ENCODE results near the gene CDK16.

Gene CDK16

GRCh38 chrX:47230136-47230868 is 11.8 kb downstream of the CDK16 start:
- Histone ChIP-seq H3K36me3 (peaks cover 27 to 40% (median 37%) of the 10 kb centered on the region in 3 donors), H3K27ac (no peak overlapping the region), H3K9me3 (no peaks in the 10 kb centered on the region), H3K27me3 (no peaks in the 10 kb centered on the region), H3K4me1 (peaks cover 0 to 10% (median 2%) of the 10 kb centered on the region in 4 donors), H3K4me3 (no peak overlapping the region)
- intact Hi-C loops (cut with DNase I; ENCODE audit: low total_unique reads), result no loop called here
- TF ChIP-seq, protein P1, sequence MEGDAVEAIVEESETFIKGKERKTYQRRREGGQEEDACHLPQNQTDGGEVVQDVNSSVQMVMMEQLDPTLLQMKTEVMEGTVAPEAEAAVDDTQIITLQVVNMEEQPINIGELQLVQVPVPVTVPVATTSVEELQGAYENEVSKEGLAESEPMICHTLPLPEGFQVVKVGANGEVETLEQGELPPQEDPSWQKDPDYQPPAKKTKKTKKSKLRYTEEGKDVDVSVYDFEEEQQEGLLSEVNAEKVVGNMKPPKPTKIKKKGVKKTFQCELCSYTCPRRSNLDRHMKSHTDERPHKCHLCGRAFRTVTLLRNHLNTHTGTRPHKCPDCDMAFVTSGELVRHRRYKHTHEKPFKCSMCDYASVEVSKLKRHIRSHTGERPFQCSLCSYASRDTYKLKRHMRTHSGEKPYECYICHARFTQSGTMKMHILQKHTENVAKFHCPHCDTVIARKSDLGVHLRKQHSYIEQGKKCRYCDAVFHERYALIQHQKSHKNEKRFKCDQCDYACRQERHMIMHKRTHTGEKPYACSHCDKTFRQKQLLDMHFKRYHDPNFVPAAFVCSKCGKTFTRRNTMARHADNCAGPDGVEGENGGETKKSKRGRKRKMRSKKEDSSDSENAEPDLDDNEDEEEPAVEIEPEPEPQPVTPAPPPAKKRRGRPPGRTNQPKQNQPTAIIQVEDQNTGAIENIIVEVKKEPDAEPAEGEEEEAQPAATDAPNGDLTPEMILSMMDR (IDR thresholded peaks at IDR 0.05), result no peak
- DNase-seq, result no peak

DNA sequence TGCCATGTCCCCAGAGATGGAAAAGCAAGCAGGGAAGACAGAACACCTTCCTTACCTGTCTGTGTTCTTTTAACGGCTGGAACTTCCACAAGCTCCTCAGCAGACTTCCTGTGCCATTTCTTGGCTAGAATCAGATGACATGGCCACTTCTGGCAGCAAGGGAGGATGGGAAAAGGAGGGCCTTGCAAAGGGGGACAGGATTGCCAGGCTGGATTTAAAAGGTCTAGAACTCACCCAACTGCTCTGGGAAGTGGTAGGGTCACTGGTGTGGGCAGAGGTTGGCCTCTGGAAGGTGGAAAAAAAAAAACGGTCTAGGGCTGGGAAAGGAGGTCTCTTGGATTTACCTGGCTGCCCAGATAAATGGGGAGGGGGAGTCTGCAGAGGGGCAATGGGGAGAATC is 12.7 kb downstream of the CDK16 start:
- peaks cover 19 to 32% (median 29%) of the 10 kb centered on the region in 3 donors for H3K36me3 ChIP-seq
- DNase-seq, result no peak
- intact Hi-C loops (cut with DNase I; ENCODE audit: low total_unique reads), result no loop called here

DNA sequence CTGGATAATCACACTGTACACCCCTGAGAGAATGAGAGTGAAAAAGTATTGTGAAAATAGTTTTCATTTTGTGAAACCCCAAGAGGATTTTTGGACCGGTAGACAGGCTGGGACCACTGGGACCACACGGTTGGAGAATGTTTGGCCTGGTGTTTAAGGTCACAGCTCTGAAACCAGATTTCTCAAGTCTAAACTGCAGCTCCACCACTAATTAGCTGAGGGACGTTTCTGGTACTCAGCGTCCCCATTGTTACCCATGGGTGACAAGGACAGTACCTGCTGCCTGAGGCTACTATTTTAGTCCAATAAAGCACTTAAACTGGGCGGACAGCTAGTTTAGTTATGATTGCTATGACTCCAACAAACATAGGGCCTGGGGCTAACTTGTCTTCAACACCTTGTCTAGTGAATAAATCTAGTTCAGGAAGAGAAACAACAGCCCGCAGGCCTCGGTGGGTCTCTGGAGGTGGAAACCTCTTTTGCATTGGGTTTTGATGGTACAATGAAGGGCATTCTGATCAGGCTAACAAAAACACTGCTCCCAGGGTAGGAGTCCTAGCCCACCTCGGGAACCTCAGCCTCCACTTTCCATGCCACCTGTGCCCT is 13.8 kb downstream of the CDK16 start:
- Histone ChIP-seq H3K4me3 (peak overlapping the region; percentile 66 to 82), H3K27ac (peak overlapping the region; percentile 93 to 98), H3K4me1 (peaks cover 0 to 18% (median 5%) of the 10 kb centered on the region in 4 donors), H3K36me3 (peaks cover 9 to 20% (median 17%) of the 10 kb centered on the region in 3 donors), H3K9me3 (no peaks in the 10 kb centered on the region), H3K27me3 (no peaks in the 10 kb centered on the region)
- no peak for DNase-seq
- intact Hi-C loops (cut with DNase I; ENCODE audit: low total_unique reads), result no loop called here
- TF ChIP-seq, protein P1 (IDR thresholded peaks at IDR 0.05), result no peak

More for the DNA sequence above, 12.7 kb downstream of the CDK16 start:
- no peak overlapping the region for H3K4me3 ChIP-seq
- TF ChIP-seq, protein P1 (IDR thresholded peaks at IDR 0.05), result no peak
- H3K9me3 ChIP-seq, result no peaks in the 10 kb centered on the region
- no peaks in the 10 kb centered on the region for H3K27me3 ChIP-seq
- no peak overlapping the region for H3K27ac ChIP-seq
- peaks cover 0 to 14% (median 5%) of the 10 kb centered on the region in 4 donors for H3K4me1 ChIP-seq

GRCh38 chrX:47232803-47233332 is 14.4 kb downstream of the CDK16 start, which contains the start of gene USP11:
TSS of gene USP11 (plus strand) at chrX:47233009. CDS start at chrX:47233044, 35 bp downstream.
- no peaks in the 10 kb centered on the region for H3K27me3 ChIP-seq
- peaks cover 0 to 21% (median 5%) of the 10 kb centered on the region in 4 donors for H3K4me1 ChIP-seq
- peaks cover 9 to 17% (median 13%) of the 10 kb centered on the region in 3 donors for H3K36me3 ChIP-seq
- no peaks in the 10 kb centered on the region for H3K9me3 ChIP-seq
- peak in 1 of 2 donors; percentile 74 for DNase-seq
- peak within 1 kb of the TSS; percentile 66 to 82 for H3K4me3 ChIP-seq
- TF ChIP-seq, protein P1 (IDR thresholded peaks at IDR 0.05), result no peak
- peak within 1 kb of the TSS; percentile 93 to 98 for H3K27ac ChIP-seq
- intact Hi-C loops (cut with DNase I; ENCODE audit: low total_unique reads), result no loop called here

DNA sequence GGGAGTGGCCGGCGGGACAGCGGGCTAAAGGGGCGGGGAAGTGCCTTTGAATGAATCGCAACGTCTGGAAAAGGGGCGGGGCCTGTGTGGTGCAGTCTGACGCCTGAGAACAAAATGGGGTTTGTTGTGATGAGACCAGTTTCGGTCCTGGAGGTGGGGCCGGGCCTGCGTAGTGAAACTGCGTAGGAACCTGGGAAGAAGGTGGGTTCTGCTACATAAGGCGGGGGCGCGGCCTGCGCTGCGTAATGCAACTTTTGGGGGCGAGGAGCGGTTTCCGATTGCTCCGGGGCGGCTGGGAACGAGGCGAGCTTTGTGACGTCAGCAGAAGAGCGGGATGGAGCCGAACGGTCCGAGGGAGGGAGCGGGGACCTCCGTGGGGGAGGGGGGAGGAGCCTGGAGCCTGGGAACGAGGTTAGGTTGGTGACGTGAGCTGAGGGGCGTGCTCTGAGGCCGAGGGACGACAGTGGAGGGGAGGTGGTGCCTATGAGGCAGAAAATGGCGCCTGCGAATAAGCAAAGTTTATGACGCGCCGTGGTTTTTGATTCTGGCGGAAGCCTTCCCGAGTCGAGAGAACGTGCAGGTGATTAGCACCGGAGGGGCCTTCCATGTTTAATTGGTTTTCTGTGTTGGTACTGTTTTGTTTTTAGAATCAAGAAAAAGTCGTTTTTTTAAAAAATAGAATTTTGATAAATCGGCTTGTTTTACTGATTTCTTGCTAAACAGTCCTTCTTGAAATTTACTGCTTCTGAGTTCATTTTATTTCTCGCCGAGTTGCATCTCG is 15.0 kb downstream of the CDK16 start:
- Histone ChIP-seq H3K4me3 (peak overlapping the region; percentile 66 to 82), H3K36me3 (peaks cover 8 to 13% (median 8%) of the 10 kb centered on the region in 3 donors), H3K9me3 (no peaks in the 10 kb centered on the region), H3K27ac (peak overlapping the region; percentile 93 to 98), H3K27me3 (no peaks in the 10 kb centered on the region), H3K4me1 (peaks cover 0 to 21% (median 5%) of the 10 kb centered on the region in 4 donors)
- DNase-seq, result peak; percentile 96 to 98
- intact Hi-C loops (cut with DNase I; ENCODE audit: low total_unique reads), result no loop called here
- TF ChIP-seq, protein P1 (IDR thresholded peaks at IDR 0.05), result no peak

All from tibial artery (tissue), 4 donors.